GM19468 (cell line): ENCODE data around the gene F2RL3.
"Not testable (repeated sequence)": the region's sequence is repeated elsewhere in the genome, so short reads cannot be mapped to it uniquely, and the experiment has no call there.

Experiments used
- ATAC-seq: cut with Tn5 transposase; IDR thresholded peaks from one replicate; pipeline ENCODE4 v1.9.1; 2021; ENCODE audit warnings: mild to moderate bottlenecking, moderate library complexity, moderate number of reproducible peaks; ENCODE audit not compliant: unreplicated experiment; ENCODE audit errors: extremely low read depth

F2RL3 gene

GRCh38 chr19:16874250-16874977 is 14.4 kb upstream of the F2RL3 start:
- no peak for ATAC-seq

- not testable (repeated sequence) for ATAC-seq
These were observed 13.9 kb upstream of the F2RL3 start for GRCh38 chr19:16874978-16875299.

GRCh38 chr19:16875584-16876555 is 12.9 kb upstream of the F2RL3 start:
- ATAC-seq, result no peak

- ATAC-seq, result no peak
These were observed 11.9 kb upstream of the F2RL3 start for GRCh38 chr19:16876904-16877361.

- ATAC-seq, result no peak
These were observed 11.2 kb upstream of the F2RL3 start for GRCh38 chr19:16877581-16877980.

- ATAC-seq, result no peak
These were observed 10.4 kb upstream of the F2RL3 start for GRCh38 chr19:16878181-16878965.

GRCh38 chr19:16880884-16881554 is 7.8 kb upstream of the F2RL3 start:
- ATAC-seq, result no peak

- ATAC-seq, result no peak
These were observed 6.7 kb upstream of the F2RL3 start for GRCh38 chr19:16882146-16882545.

GRCh38 chr19:16883522-16883921 is 5.3 kb upstream of the F2RL3 start:
- ATAC-seq, result no peak

GRCh38 chr19:16885166-16885565 is 3.6 kb upstream of the F2RL3 start:
- ATAC-seq, result no peak

- no peak for ATAC-seq
These were observed 2.4 kb upstream of the F2RL3 start for GRCh38 chr19:16886305-16886880.

GRCh38 chr19:16887353-16888265 is 1.2 kb upstream of the F2RL3 start:
- no peak for ATAC-seq

GRCh38 chr19:16889366-16889882 is 625 bp downstream of the F2RL3 start:
- no peak for ATAC-seq

GRCh38 chr19:16889883-16890460 is 1.2 kb downstream of the F2RL3 start:
- ATAC-seq, result no peak

- ATAC-seq, result no peak
These were observed 1.8 kb downstream of the F2RL3 start for GRCh38 chr19:16890461-16891184.

GRCh38 chr19:16891696-16892382 is 3.0 kb downstream of the F2RL3 start:
- ATAC-seq, result no peak

- no peak for ATAC-seq
These were observed 3.6 kb downstream of the F2RL3 start for GRCh38 chr19:16892436-16892835.
